Activated T-helper 1 cell treated with anti-CD3 and anti-CD28 coated beads, Interleukin-12 subunit alpha, Interleukin-12 subunit beta, Interleukin-2, Interleukin-4 antibody, amounts not matched to agents 30 ng/mL and 10 ng/mL and 1 ng/mL, durations not matched to agents 14 hours and 24 hours and 36 hours (primary cell): ENCODE data around the gene CELF1. TPM values are rescaled to one million over a fixed set of nuclear protein-coding genes. Genes with fewer than 3 reads are reported as not detected.
A peak's percentile ranks its signal among the peaks of the same experiment; 100 is the strongest.

Source experiments
- DNase-seq: peaks from one replicate; pipeline ENCODE4 v3.0.0; 2021; ENCODE audit warnings: low spot score
- H3K27ac Mint-ChIP-seq: one replicate; pipeline ENCODE4 v1.8.0; 2021; ENCODE audit warnings: mild to moderate bottlenecking, mixed read lengths
- H3K27me3 Mint-ChIP-seq: one replicate; pipeline ENCODE4 v1.8.0; 2022; ENCODE audit warnings: mild to moderate bottlenecking, moderate library complexity, mixed read lengths; ENCODE audit not compliant: insufficient read depth
- H3K36me3 Mint-ChIP-seq: one replicate; pipeline ENCODE4 v1.8.0; 2021; ENCODE audit warnings: low read depth, mixed read lengths
- H3K4me1 Mint-ChIP-seq: one replicate; pipeline ENCODE4 v1.8.0; 2021; ENCODE audit warnings: low read depth, mixed read lengths
- H3K4me3 Mint-ChIP-seq: one replicate; pipeline ENCODE4 v1.8.0; 2021; ENCODE audit warnings: mild to moderate bottlenecking, moderate library complexity, mixed read lengths
- H3K9me3 Mint-ChIP-seq: one replicate; pipeline ENCODE4 v1.8.0; 2021; ENCODE audit warnings: mixed read lengths
- intact Hi-C: fragments of 100-400 bp; cut with micrococcal nuclease; formaldehyde crosslinking; loops from one replicate; pipeline ENCODE4 v1.15.1; 2024
- total RNA-seq: library from RNA; stranded (reverse); gene quantifications from 2 replicates; pipeline ENCODE4 v1.2.3, GENCODE V29; 2022

CELF1 gene
- 148 and 155 TPM in 2 replicates for total RNA-seq

DNA sequence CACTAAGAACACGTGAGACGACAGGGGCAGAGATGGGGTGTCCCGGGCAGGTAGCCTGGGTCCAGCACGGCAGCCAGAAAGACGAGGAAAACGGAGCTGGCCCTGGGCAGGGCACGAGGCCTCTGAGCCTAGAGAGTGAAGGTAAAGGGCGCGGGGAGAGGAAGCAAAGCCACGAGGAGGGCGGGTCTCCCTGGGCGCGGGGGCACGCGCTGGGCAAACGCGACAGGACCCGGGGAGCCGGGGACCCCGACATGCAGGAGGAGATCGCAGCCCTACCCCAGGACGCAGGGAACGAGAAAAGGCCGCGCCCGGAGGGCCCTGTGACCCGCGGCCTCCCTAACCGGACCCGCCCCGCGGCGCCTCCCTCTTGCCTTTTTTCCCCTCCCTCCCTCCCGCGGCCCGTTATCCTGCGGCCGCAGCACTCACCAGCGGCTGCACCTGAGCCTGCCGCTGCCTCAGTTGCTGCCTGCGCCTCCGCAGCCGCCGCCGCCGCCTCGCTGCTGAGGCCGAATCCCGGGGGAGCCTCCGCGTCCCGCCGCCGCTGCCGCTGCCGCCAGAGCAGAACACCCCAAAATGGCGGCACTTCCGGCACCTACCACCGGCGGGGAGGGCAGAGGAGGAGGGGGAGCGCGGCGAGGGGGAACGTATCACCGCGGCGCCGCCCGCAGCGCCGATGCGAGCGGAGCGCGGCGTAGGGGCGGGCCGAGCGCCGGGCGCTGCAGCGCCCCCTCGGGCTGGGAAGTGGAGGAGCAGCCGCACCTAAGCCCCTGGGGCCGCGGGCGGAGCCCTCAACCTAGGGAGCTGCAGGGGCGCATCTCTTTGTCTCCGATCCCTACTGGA lies at the start of gene CELF1:
Gene CELF1, minus strand, starts transcription at position 567 of the 840 bp plus-strand sequence. CDS start 53,609 bp downstream, outside the sequence.
- DNase-seq: peak; percentile 92
- peak within 1 kb of the TSS; percentile 99 for H3K4me3 Mint-ChIP-seq
- H3K27ac Mint-ChIP-seq: peak within 1 kb of the TSS; percentile 97
- H3K27me3 Mint-ChIP-seq: no peaks in the 10 kb centered on the region
- peaks cover 22% of the 10 kb centered on the region for H3K36me3 Mint-ChIP-seq
- H3K9me3 Mint-ChIP-seq: no peaks in the 10 kb centered on the region
- intact Hi-C loops: loop anchor here (1.0 to 5.0 kb wide), 7 partner anchors 13 to 215 kb away; partner anchors contain the start of genes FNBP4, MTCH2, NDUFS3 and PSMC3
- peaks cover 40% of the 10 kb centered on the region for H3K4me1 Mint-ChIP-seq

- Mint-ChIP-seq H3K36me3 (no peaks in the 10 kb centered on the region), H3K27me3 (peaks cover 11% of the 10 kb centered on the region), H3K9me3 (no peaks in the 10 kb centered on the region), H3K27ac (no peak overlapping the region), H3K4me1 (no peaks in the 10 kb centered on the region), H3K4me3 (no peak overlapping the region)
- no peak for DNase-seq
- intact Hi-C loops: no loop called here
Measured at GRCh38 chr11:47599902-47600301, 47.0 kb upstream of the CELF1 start.

GRCh38 chr11:47595967-47596366 lies 43.0 kb upstream of the CELF1 start:
- Mint-ChIP-seq H3K27ac (no peak overlapping the region), H3K36me3 (no peaks in the 10 kb centered on the region), H3K27me3 (peaks cover 30% of the 10 kb centered on the region), H3K4me3 (no peak overlapping the region), H3K9me3 (no peaks in the 10 kb centered on the region), H3K4me1 (peaks cover 6% of the 10 kb centered on the region)
- intact Hi-C loops: no loop called here
- DNase-seq: no peak

- Mint-ChIP-seq H3K4me3 (no peak overlapping the region), H3K27ac (no peak overlapping the region), H3K27me3 (peaks cover 30% of the 10 kb centered on the region), H3K36me3 (no peaks in the 10 kb centered on the region), H3K9me3 (no peaks in the 10 kb centered on the region), H3K4me1 (peaks cover 6% of the 10 kb centered on the region)
- intact Hi-C loops: no loop called here
- no peak for DNase-seq
Measured at GRCh38 chr11:47595029-47595428, 42.1 kb upstream of the CELF1 start.

- H3K27ac Mint-ChIP-seq: no peak within 1 kb of the TSS
- H3K4me1 Mint-ChIP-seq: peaks cover 6% of the 10 kb centered on the region
- DNase-seq: no peak
- H3K4me3 Mint-ChIP-seq: no peak within 1 kb of the TSS
- H3K9me3 Mint-ChIP-seq: no peaks in the 10 kb centered on the region
- H3K27me3 Mint-ChIP-seq: peaks cover 28% of the 10 kb centered on the region
- intact Hi-C loops: no loop called here
- H3K36me3 Mint-ChIP-seq: no peaks in the 10 kb centered on the region
Measured at GRCh38 chr11:47593934-47594855, 41.3 kb upstream of the CELF1 start, which contains the start of gene C1QTNF4. C1QTNF4 (minus strand) TSS chr11:47594411; CDS start chr11:47590810, 3,601 bp downstream.

- intact Hi-C loops: no loop called here
- Mint-ChIP-seq H3K4me3 (no peak overlapping the region), H3K27ac (no peak overlapping the region), H3K36me3 (no peaks in the 10 kb centered on the region), H3K9me3 (no peaks in the 10 kb centered on the region), H3K27me3 (peaks cover 28% of the 10 kb centered on the region), H3K4me1 (peaks cover 6% of the 10 kb centered on the region)
- no peak for DNase-seq
Measured at GRCh38 chr11:47593492-47593933, 40.6 kb upstream of the CELF1 start.

DNA sequence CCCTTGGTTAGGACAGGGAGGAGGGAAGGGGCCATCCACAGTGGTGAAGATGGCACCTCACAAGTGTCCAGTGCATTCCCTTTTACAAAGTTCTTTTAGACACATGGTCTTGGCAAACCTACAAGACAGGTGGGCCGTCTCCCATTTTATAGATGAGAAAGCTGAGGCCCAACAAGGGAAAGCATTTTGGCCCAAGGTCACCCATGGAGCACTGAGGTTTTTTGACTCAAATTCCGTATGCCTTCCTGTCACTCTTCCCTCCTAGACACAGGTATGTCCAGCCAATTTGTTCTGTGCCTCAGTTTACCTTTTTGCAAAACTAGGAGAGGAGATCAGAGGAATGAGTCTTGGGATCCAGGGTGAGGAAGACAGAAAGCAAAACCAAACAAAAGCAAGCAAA lies 40.0 kb upstream of the CELF1 start:
- H3K4me1 Mint-ChIP-seq: peaks cover 6% of the 10 kb centered on the region
- intact Hi-C loops: no loop called here

DNA sequence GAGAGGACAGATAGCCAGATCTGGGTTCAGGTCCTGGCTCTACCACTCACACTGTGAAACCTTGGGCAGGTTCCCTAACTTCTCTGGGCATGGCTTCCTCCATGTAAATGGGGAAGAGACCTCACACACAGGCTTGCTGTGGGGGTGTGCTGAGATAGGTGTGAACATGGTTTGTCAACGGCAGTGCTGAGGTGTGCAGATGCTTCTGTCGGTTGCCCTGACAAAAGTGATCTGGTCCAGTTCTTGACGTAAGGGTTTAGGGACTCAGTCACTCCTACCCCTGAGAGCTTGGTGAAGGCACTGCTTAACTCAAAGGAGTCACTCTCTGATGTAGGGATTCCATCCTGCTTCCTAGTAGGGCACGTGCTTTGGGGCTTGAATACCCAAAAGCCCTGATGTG lies 39.3 kb upstream of the CELF1 start:
- Mint-ChIP-seq H3K9me3 (no peaks in the 10 kb centered on the region), H3K4me1 (peaks cover 6% of the 10 kb centered on the region), H3K4me3 (no peak overlapping the region), H3K27ac (no peak overlapping the region), H3K27me3 (peaks cover 28% of the 10 kb centered on the region), H3K36me3 (no peaks in the 10 kb centered on the region)
- no peak for DNase-seq
- intact Hi-C loops: no loop called here

More for the DNA sequence above, 40.0 kb upstream of the CELF1 start:
- Mint-ChIP-seq H3K27me3 (peaks cover 28% of the 10 kb centered on the region), H3K4me3 (no peak overlapping the region), H3K27ac (no peak overlapping the region), H3K36me3 (no peaks in the 10 kb centered on the region), H3K9me3 (no peaks in the 10 kb centered on the region)
- no peak for DNase-seq

DNA sequence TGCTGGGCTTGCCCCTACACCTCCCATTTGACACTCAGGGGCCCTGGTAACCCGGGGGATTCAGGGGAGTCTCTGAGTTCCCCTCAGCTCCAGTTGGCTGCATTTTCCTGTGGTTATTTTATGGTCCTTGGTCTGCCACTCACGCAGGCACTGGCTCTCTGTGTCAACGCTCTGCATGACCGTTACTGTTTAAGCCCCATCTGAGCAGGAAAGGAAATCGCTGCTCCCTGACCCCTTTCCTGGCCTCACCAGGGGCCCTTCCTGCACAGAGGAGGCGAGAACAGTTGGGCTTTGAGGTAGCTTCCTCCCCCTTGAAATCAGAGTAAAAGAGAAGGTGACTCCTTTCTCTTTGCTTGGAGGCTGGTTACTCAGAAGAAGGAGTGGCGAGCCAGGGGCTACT lies 38.8 kb upstream of the CELF1 start:
- Mint-ChIP-seq H3K27ac (no peak overlapping the region), H3K4me3 (no peak overlapping the region), H3K9me3 (no peaks in the 10 kb centered on the region), H3K27me3 (peaks cover 28% of the 10 kb centered on the region), H3K36me3 (no peaks in the 10 kb centered on the region), H3K4me1 (peaks cover 6% of the 10 kb centered on the region)
- intact Hi-C loops: no loop called here
- DNase-seq: no peak

DNA sequence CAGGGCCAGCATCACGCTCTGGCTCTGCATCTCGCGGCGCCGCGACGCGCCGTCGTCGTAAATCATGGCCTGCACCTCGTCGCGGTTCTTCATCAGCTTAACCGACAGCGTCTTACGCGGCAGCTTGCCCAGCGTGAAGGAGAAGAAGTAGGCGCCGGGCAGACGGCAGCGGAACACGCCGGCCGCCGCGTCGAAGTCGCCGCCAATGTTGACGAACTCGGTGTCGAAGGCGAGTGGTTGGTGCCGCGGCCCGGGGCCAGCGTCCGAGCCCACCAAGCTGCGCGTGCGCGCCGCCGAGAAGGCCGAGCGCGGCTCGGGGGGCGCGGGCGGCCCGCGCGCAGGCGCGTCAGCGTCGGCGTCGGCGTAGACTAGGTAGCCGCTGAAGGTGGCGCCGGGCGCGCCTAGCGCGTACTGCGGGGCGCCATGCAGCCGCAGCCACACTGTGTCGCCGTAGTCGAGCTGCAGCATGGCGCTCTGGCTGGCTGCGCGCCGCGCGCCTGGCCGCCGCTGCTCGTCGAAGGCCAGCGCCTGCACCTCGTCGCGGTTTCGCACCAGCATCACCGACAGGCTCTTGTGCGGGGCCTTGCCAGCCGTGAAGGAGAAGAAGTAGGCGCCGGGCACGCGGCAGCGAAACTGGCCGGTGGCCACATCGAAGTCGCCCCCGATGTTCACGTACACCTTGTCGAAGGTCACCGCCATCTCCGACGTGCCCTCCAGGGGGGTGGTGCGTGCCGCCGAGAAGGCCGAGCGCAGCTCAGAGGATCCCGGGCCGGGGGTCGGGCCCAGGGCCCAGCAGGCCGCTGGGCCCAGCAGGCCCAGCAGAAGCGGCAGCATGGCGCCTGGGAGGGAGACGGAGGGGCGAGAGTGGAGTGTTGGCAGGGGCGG lies 37.3 kb upstream of the CELF1 start:
- Mint-ChIP-seq H3K9me3 (no peaks in the 10 kb centered on the region), H3K27me3 (peaks cover 22% of the 10 kb centered on the region), H3K27ac (no peak overlapping the region), H3K4me3 (no peak overlapping the region), H3K36me3 (no peaks in the 10 kb centered on the region), H3K4me1 (peaks cover 6% of the 10 kb centered on the region)
- intact Hi-C loops: no loop called here
- no peak for DNase-seq

DNA sequence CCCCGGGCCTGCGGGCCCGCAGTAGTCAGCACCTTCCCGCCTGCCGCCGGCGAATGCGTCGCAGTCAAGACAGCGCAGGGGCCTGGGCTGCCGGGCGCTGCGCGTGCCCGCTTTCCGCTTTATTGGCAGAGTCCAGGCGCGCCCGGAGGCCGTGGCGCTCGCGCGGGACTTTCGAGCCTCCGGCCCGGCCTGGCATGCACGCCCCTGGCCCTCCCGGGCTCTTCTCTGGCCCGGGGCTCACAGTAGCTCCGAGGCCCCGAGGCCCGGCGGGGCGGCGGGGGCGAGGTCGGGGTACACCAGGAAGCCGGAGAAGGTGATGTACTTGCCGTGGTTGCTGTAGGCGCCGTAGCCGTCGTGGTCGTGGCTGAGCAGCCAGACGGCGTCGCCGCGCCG lies 36.6 kb upstream of the CELF1 start:
- peaks cover 17% of the 10 kb centered on the region for H3K27me3 Mint-ChIP-seq
- H3K36me3 Mint-ChIP-seq: no peaks in the 10 kb centered on the region
- no peaks in the 10 kb centered on the region for H3K9me3 Mint-ChIP-seq
- no peak for DNase-seq
- no peak overlapping the region for H3K4me3 Mint-ChIP-seq
- intact Hi-C loops: no loop called here
- H3K4me1 Mint-ChIP-seq: peaks cover 6% of the 10 kb centered on the region
- no peak overlapping the region for H3K27ac Mint-ChIP-seq

GRCh38 chr11:47589118-47589517 lies 36.2 kb upstream of the CELF1 start:
- DNase-seq: no peak
- Mint-ChIP-seq H3K27me3 (peaks cover 14% of the 10 kb centered on the region), H3K36me3 (peaks cover 3% of the 10 kb centered on the region), H3K27ac (no peak overlapping the region), H3K4me3 (no peak overlapping the region), H3K4me1 (peaks cover 6% of the 10 kb centered on the region), H3K9me3 (no peaks in the 10 kb centered on the region)
- intact Hi-C loops: no loop called here
